GM19238 (cell line): Measurements from ENCODE around the gene KMO.
A peak's percentile ranks its signal among the peaks of the same experiment; 100 is the strongest.

ENCODE experiments used
- DNase-seq: peaks from one replicate; pipeline ENCODE4 v3.0.0; 2011; ENCODE audit warnings: low spot score; ENCODE audit not compliant: insufficient read length

The KMO gene

GRCh38 chr1:241532162-241532531 lies at the start of gene KMO:
TSS of gene KMO (plus strand) at chr1:241532378. CDS start at chr1:241532445, 67 bp downstream.
- no peak for DNase-seq

GRCh38 chr1:241482761-241483250 lies 49.4 kb upstream of the KMO start:
- DNase-seq = no peak

DNA sequence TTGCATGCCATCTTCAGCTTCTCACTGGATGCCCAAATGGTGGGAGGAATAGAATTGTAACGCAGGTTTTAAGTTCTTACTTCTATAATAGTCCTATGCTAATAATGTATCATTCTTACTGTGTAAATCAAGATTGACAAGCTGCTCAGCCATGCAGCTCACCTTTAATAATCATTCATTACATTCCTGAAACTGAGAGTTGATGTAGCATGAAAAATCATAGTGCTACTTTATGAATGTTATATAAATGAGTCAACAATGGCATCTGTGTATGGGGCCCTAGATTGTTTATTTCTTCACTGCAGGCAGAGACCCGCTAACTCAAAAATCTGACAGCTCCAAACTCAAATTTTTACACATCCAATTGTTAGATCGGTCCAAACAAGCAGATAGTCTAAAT lies 47.0 kb upstream of the KMO start:
- no peak for DNase-seq

DNA sequence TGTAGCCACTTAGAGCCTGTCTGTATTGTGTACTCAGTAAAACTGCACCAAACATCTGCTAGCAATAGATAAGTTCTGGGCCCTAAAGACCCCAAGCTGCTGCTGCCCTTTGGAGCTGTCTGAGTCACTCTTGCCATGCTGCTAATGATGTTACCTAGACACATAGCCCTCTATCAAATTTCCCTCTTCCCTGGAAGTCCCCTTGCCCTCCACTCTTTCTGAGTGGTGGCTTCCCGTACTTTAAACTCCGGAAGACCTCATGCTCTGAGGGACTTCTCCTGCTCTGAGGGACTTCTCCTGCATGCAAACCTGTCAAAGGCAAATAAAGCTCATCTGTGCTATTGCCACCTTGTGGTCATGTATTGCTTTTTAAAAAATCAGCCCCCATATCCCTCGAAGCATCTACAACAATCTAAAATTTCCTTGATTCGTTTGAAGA lies 46.6 kb upstream of the KMO start:
- no peak for DNase-seq

GRCh38 chr1:241488739-241489138 lies 43.4 kb upstream of the KMO start:
- DNase-seq = no peak

- DNase-seq = no peak
Measured at GRCh38 chr1:241495741-241496140, 36.4 kb upstream of the KMO start.

DNA sequence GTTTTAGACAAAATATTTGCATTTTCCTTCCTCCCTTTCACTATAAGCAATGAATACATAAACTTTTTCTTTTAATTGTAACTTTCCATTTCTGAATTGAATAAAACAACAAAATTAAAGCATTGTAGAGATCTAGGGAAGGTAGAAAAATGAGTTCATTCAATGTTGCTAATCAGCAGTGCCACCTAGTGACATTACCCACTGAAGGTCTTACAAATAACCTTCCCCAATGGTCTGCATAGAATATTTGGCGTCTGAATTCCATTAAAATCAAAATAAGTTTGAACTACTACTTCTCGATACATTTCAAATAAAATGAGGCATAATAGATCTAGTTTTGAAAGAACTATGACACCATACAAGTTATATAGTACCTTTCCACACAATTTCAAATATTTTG lies 32.3 kb upstream of the KMO start:
- DNase-seq = no peak

- DNase-seq = no peak
Measured at GRCh38 chr1:241503444-241503843, 28.7 kb upstream of the KMO start.

DNA sequence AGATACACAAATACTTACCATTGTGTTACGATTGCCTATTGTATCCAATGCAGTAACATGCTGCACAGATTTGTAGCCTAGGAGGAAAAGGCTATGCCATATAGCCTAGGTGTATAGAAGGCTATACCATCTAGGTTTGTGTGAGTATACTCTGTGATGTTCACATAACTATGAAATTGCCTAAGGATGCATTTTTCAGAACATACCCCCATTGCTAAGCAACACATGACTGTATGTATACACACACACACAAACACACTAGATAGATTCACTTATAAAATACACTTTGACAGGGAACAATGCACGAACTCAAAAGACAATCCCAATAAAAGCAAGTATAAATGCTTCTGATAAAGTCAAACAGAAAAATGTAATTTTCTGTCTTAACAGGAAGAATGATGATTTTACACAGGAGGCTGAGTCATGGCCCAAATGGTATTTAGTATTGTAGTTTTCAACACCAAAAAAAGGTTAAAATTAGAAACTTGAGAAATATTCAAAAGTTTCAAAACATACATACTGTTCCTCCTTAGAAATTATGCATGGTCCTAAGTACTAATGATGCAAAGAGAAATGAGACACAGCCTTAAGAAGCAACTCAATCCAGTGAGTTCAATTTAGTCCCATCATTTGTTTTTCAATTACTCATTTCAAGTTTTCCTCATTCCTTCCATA lies 24.9 kb upstream of the KMO start:
- no peak for DNase-seq

DNA sequence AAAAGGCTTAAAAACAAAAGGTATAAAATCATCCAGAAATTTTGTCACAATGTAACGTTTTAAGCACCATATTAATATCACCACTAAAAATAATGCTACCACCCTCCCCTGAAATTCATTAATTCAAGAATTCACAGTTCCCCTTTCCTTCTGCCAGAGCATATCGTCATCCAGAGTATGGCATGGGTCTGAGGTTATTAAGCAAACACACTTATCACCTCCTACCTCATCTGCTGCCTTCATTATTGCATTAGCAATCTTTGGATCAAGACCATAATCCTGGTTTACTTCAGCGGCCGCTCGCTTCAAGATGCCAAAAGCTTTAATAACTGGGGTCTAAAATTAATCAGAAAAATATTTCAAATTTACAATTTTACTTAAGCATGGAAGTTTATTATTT lies 18.8 kb upstream of the KMO start:
- DNase-seq = no peak

GRCh38 chr1:241518476-241519307 lies 13.5 kb upstream of the KMO start:
- DNase-seq = no peak

DNA sequence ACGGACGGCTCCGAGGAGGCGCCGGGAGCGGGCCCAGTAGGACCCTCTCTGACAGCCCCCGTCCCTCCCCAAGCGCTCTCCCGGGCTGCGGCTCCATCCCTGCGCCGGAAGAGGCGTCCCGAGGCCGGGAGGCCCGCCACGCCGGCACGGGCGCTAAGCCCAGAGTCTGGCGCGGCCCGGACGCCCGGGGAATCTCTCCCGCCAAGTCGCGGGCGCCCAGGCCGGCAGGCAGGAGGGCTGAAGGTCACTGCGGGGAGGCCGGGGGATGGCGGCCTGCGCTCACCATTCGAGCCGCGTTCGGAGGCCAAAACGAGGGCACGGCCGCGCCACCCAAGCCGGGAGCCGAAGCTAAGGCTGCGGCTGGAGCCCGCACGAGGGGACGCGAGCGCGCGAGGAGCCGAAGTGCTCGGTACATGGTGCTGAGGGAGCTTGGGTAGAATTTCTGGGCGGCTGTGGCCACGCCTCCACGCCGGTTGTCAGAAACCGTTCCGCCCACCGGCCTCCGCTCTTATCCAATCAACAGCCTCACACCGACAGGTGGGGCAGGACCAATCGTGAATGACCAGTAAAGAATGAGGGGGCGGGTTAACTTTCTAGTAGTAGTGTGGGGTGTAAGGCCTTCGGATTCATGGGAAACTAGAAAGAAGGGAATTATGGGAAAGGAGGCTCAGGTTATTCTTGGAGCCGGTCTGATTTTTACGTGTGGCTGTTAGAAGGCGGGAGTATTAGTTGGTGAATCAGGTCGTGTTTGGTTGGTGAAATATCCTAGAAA lies 12.7 kb upstream of the KMO start, which contains the start of gene FH:
Gene FH (minus strand): TSS at position 448 of the 772 bp plus-strand sequence. CDS start 33 bp downstream, at position 415.
- DNase-seq = peak; percentile 52

DNA sequence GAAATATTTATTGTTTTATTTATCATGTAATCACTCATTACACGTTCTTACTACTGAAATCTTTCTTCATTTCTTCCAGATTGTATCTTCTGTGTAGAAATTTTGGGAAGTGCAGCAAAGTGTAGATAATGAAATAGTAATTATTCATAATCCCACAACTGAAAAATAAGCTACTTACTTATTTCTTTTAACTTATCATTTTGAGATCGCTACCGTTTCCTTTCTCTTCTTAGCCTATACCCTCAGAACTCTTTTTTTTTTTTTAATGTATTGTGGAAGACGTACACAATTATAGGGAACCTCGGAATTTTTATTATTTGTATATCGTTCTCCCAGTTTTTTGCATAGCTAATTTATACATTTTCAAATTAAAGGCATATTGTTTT lies 12.1 kb upstream of the KMO start:
- no peak for DNase-seq

DNA sequence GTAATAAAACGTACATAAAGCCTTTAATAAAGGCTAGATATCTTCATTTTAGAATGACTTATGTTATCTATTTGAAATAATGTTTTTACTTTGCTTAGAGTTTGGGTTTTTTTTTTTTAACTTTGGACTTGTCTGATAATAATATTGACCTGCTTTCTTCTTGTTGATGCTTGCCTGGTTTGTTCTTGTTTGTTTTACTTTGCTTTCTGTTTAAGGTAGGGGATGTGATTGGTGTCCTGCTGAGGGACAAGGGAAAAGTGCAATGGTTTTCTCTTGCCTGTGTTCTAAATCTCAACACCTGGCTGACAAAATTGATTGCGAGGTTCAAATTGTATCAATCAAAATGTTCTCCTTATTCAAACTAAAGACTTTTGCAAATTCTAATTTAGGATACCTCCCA lies 10.5 kb upstream of the KMO start:
- no peak for DNase-seq

GRCh38 chr1:241525026-241525425 lies 7.2 kb upstream of the KMO start:
- DNase-seq = no peak

DNA sequence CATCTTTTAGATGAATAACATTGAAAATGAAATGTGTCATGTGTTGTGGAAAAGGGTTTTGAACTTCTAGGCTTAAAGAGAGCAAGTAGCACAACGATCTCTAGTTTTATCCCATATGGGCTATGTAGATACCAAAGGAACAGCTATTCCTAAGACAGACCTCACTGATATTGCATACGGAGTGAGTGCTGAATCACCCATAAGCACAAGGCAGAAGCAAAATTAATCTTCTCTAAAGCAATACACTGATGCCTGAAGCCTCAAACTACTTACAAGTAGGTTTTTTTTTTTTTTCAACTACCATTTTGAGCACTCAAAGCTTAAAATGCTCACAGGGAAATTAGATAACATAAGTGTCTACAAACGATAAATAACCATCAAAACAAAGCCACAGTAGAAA lies 5.0 kb upstream of the KMO start:
- no peak for DNase-seq

DNA sequence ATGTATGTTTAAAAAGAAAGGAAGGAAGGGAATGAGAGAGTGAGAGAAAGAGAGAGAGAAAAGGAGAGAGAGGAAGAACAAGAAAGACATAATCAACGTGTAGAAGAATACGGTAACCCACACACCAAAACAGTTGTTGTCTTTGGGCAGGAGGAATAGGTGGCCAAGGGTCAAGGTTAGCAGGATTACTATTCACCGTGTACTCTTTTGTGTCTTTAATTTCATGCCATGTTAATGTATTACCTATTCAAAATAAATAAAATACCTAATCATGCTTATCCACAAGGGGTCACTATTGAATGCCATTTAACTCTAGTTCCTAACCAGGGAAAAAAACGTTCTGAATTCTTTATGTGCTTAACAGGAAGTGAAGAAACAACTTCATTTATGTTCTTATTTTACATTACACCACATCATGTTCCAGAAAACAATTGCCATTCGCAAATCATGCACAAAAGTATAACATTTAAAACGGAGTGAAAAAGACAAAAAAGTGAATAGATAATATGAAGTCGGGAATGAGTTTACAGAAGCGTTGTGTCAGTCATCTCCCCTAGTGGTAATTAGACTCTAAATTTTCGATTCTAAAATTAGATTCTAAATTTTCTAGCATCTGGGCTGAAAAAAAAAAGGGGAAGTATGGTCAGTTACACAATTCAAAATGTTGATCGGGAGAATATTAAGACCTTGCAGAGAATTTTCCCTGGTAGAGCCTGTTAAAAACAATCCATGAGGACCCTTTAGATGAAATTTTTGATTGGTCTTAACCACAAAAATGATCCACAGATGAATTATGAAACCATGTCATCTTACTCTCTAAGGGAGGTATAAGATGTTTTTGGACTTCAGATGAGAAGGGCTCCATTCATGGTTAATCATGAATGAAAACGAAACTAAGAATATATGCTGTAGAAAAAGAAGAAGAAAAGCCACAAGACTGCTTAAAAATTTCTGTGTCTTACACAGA lies 700 bp upstream of the KMO start:
- DNase-seq = no peak

GRCh38 chr1:241532864-241533263 lies 686 bp downstream of the KMO start:
- DNase-seq = no peak

GRCh38 chr1:241533326-241534115 lies 1.3 kb downstream of the KMO start:
- no peak for DNase-seq

DNA sequence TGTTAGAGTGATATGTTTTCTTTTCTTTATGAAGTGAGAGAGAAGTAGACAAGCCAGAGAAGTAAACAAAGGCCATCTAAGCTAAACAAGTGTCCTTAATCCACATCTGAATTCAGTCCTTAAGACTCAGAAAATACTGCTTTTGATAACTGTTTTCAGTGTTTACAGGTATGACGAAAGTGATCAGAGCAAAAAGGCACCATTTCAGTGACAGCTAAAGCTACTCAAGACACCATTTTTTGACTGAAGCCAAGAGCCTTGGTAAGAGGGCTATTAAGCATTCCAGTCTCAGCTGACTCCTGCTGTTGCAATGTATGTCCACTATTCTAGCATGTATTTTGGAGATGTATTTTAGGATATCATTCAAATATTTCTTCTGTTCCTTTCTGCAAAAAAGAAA lies 4.1 kb downstream of the KMO start:
- no peak for DNase-seq
